Heart right ventricle (tissue), 16 donors: ENCODE results near the gene PYM1. TPM values are rescaled to one million over a fixed set of nuclear protein-coding genes. Genes with fewer than 3 reads are reported as not detected.

ENCODE experiments used
- ATAC-seq, 8 donors: fragments of 200-7000 bp; cut with Tn5 transposase; one replicate each; pipeline ENCODE4 v1.9.1; 2020; ENCODE audit warnings: mild to moderate bottlenecking in 8 of 8, moderate library complexity in 8 of 8, moderate number of reproducible peaks in 1 of 8
- DNase-seq, 2 donors: peaks; one replicate each; pipeline ENCODE4 v3.0.0-alpha.2; 2020
- H3K27ac ChIP-seq, 10 donors: fragments of 200-600 bp; sonication (generic) in 2 of 10; one replicate each; pipeline versions ENCODE4 v1.5.0 to v1.8.0; 2020 to 2022; ENCODE audit warnings: mild to moderate bottlenecking in 3 of 10
- H3K27me3 ChIP-seq, 7 donors: fragments of 200-600 bp; one replicate each; pipeline ENCODE4 v1.8.0; 2021 to 2022; ENCODE audit warnings: mild to moderate bottlenecking in 2 of 7
- H3K36me3 ChIP-seq, 9 donors: fragments of 200-600 bp; sonication (generic) in 1 of 9; one replicate each; pipeline versions ENCODE4 v1.5.0 to v1.8.0; 2020 to 2022; ENCODE audit warnings: mild to moderate bottlenecking in 2 of 9
- H3K4me1 ChIP-seq, 9 donors: fragments of 200-600 bp; sonication (generic) in 1 of 9; one replicate each; pipeline versions ENCODE4 v1.5.0 to v1.8.0; 2020 to 2022; ENCODE audit warnings: mild to moderate bottlenecking in 4 of 9
- H3K4me3 ChIP-seq, 10 donors: fragments of 200-600 bp; sonication (generic) in 2 of 10; one replicate each; pipeline versions ENCODE4 v1.5.0 to v1.8.0; 2020 to 2022; ENCODE audit warnings: mild to moderate bottlenecking in 7 of 10, moderate library complexity in 2 of 10
- H3K9me3 ChIP-seq, 11 donors: fragments of 200-600 bp in 10 of 11; sonication (generic) in 2 of 11; one replicate each; pipeline versions ENCODE4 v1.5.0 to v1.8.0; 2013 to 2022; ENCODE audit warnings: mild to moderate bottlenecking in 2 of 11, control low read depth in 1 of 11, moderate library complexity in 1 of 11
- CTCF ChIP-seq, 9 donors: fragments of 200-600 bp; sonication (generic) in 2 of 9; IDR thresholded peaks; one replicate each; pipeline versions ENCODE4 v1.5.0 to v1.8.0; 2021 to 2022; ENCODE audit warnings: antibody characterized with exemption in 9 of 9, mild to moderate bottlenecking in 5 of 9, moderate library complexity in 1 of 9
- WGBS, 2 donors: extraction: QIAGEN DNeasy Blood & Tissue Kit; methylation state at CpG; one replicate each; pipeline ENCODE4 v1.1.7; 2013; ENCODE audit warnings: inconsistent platforms in 1 of 2; 5-methylcytosine and 5-hydroxymethylcytosine counted together
- intact Hi-C, 10 donors: fragments of 100-400 bp; cut with DNase I; formaldehyde crosslinking; loops; one replicate each; pipeline versions ENCODE4 v1.11.1 to v1.14.2; 2022
- long read RNA-seq, 3 donors: library from polyadenylated mRNA; unstranded; transcript quantifications; one replicate each; pipeline ENCODE4 v2.0.0, GENCODE V29; 2020 to 2021
- polyA plus RNA-seq, 2 donors: library from polyadenylated mRNA; stranded (reverse); fragments of 200-250 nt; gene quantifications; one replicate each; pipeline ENCODE4 v1.2.3, GENCODE V29; 2013
- total RNA-seq, 10 donors: library from RNA; stranded (reverse); fragmentation: NEBNext Ultra II Directional in 3 of 10; extraction: Animal tissue kit (Norgen Biotek cat#: 25700) in 3 of 10; gene quantifications; one replicate each; pipeline versions ENCODE4 v1.2.1 to v1.2.4, GENCODE V29; 2021 to 2023
- donor health status: Arrhythmogenic right ventricular cardiomyopathy.
- donor health status: ischemic (EF 13 %, LVEDD 7.1; RV severe dilation, severe dysfunction).
- donor health status: healthy with polysubstance abuse.
- donor health status: DM: no; HTN: yes; CAD: no.
- donor health status: DM: no; HTN: no; CAD: no.
- donor health status: ischemic (EF 25% LVEDD 6.9; RV normal size, moderate dysfunction).
- donor health status: ischemic (EF 25% LVEDD 5.7; RV mildly dilated, moderate dysfunction).
- donor health status: healthy.
- donor health status: DM: yes; HTN: yes; CAD: no.
- donor health status: Ischemic cardiomyopathy.
- donor health status: ischemic (EF 35%, LVEDD 5.7; RV mildly dilated, moderate dysfunction).
- donor health status: nonischemic (EF 11% LVEDD 7.7; RV severe dilation, severe dysfunction).
- donor health status: DM: yes; HTN: yes; CAD: no.
- donor health status: PGD.
- donor health status: ischemic (EF 29% LVEDD 5.4; RV normal size, mild dysfunction).
- donor health status: nonischemic (EF 23%, LVEDD 6.1; RV moderate dilation, normal function).

Gene PYM1
- total RNA-seq = 10 to 100 TPM; 10.9 to 19.6 (median 16.7) TPM
- polyA plus RNA-seq = 10 to 100 TPM; 20.4 to 48.6 TPM
- long read RNA-seq, donor 1, transcript PYM1-203 (3 exons, 1,226 nt) = major isoform, 7 of 18 reads
- long read RNA-seq, donor 1, partial matches to known transcripts = 1 of 18 reads
- long read RNA-seq, donor 1, other reads (novel, unspliced or antisense) = 5 of 18 reads
- long read RNA-seq, donor 2, partial matches to known transcripts = 3 of 8 reads
- long read RNA-seq, donor 2, other reads (novel, unspliced or antisense) = 1 of 8 reads
- long read RNA-seq, donor 3, transcript PYM1-203 (3 exons, 1,226 nt) = major isoform, 6 of 10 reads
- long read RNA-seq, donor 3, partial matches to known transcripts = 0 of 10 reads
- long read RNA-seq, donor 3, other reads (novel, unspliced or antisense) = 1 of 10 reads

- ATAC-seq (peak; percentile 64 to 83 (median 68)), DNase-seq (peak; percentile 74 to 85)
- WGBS, 2 donors = 7 to 8% methylated on average over 49 of the region's 49 CpGs
- no peaks in the 10 kb centered on the region for H3K27me3 ChIP-seq
- peak within 1 kb of the TSS; percentile 69 to 100 (median 85) for H3K4me3 ChIP-seq
- peak in 2 of 9 donors; percentile 10 to 14 for TF ChIP-seq CTCF (IDR thresholded peaks at IDR 0.05)
- peak within 1 kb of the TSS; percentile 88 to 99 (median 96) for H3K27ac ChIP-seq
- H3K36me3 ChIP-seq = peaks cover 0 to 19% (median 0%) of the 10 kb centered on the region in 9 donors
- intact Hi-C loops = loop anchor here in 7 of 10 donors (1.0 to 5.0 kb wide), 11 partner anchors 44 to 114 kb away; partner anchors contain the start of genes DNAJC14 (in 5 of the 7), RPS26 (in 2 of the 7) and RAB5B (in 1 of the 7)
- peaks cover 4 to 60% (median 37%) of the 10 kb centered on the region in 9 donors for H3K4me1 ChIP-seq
- H3K9me3 ChIP-seq = no peaks in the 10 kb centered on the region
Observed at GRCh38 chr12:55927588-55928502, at the start of gene PYM1. Gene PYM1 (minus strand): TSS chr12:55927894. CDS start chr12:55927761, 133 bp downstream.

DNA sequence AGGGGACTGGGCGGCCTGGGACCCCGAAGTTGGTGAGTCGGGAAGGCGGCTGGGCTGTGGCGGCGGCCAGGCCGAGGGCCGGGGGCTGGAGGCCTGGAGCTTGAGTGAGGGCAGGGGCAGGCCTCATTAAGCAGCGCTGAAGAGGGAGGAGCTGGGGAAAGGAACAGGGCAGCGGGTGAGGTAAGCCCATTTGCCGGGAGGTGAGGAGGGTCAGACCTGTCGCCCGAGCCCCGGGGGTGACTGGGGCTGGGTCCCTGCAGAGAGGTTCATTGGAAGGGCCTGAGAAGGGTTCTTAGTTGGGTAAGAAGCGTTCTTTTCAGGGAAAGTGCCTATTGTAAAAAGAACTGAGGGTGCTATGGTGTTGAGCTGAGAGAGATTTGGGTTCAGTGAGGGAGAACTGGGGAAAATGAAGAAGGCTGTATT is 46.6 kb upstream of the PYM1 start:
- no peaks in the 10 kb centered on the region for H3K9me3 ChIP-seq
- no peaks in the 10 kb centered on the region for H3K27me3 ChIP-seq
- H3K4me1 ChIP-seq = peaks cover 2 to 51% (median 42%) of the 10 kb centered on the region in 9 donors
- H3K36me3 ChIP-seq = peaks cover 0 to 40% (median 0%) of the 10 kb centered on the region in 9 donors
- H3K27ac ChIP-seq = peak overlapping the region; percentile 94 to 99 (median 96)
- ATAC-seq (peak; percentile 23 to 68 (median 38)), DNase-seq (no peak)
- intact Hi-C loops = loop anchor here in 1 of 10 donors (5.0 kb wide), 1 partner anchor 47 kb away; the partner anchor contains the start of gene PYM1
- H3K4me3 ChIP-seq = peak overlapping the region; percentile 79 to 100 (median 96)
- WGBS, 2 donors = 0% methylated on average over 15 of the region's 15 CpGs
- no peak for TF ChIP-seq CTCF (IDR thresholded peaks at IDR 0.05)

DNA sequence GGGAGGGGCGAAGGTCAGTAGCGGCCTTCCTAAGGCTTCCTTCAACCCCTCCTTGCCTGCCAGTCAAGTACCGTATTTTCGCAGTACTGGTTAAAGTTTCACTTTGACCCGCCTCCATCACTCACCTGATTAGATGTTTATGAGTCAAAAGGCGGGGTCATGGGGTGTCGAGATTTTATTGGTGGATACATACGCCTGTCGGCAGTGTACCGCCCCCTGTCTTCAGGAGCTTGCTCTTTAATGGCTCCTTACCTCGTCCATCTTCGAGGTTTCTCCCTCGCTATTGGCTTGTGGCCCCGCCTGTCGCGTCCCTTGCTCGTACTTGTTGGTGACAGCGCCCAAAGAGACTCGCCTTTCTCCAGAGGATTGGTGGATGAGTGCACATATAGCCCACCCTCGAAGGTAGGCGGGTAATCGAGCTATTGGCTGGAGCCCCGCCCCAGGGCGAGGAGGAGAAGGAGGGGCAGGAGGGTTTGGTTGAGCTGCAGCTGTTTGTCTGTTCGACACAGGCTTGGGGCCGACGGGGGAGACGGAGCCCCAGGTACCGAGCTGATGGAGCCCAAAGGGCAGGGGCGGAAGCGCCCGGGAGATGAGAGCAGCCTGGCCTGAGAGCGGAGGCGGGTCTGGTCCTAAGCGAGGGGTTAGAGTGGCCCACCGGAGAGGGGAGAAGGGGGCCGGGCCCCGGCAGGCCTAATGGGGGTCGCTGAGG is 46.1 kb upstream of the PYM1 start, which contains the start of gene RAB5B:
Gene RAB5B, plus strand, starts transcription at position 480 of the 709 bp plus-strand sequence. CDS start 12,883 bp downstream, outside the sequence.
- DNase-seq (peak; percentile 97 to 100), ATAC-seq (peak; percentile 92 to 96 (median 94))
- intact Hi-C loops = loop anchor here in 3 of 10 donors (1.0 to 5.0 kb wide), 3 partner anchors 46 to 47 kb away; partner anchors contain the start of gene PYM1 (in 3 of the 3)
- TF ChIP-seq CTCF (IDR thresholded peaks at IDR 0.05) = peak in 5 of 9 donors; percentile 11 to 69 (median 30)
- WGBS, 2 donors = 0 to 1% methylated on average over 39 of the region's 39 CpGs
- H3K4me1 ChIP-seq = peaks cover 2 to 49% (median 42%) of the 10 kb centered on the region in 9 donors
- H3K27me3 ChIP-seq = no peaks in the 10 kb centered on the region
- H3K9me3 ChIP-seq = no peaks in the 10 kb centered on the region
- H3K27ac ChIP-seq = peak within 1 kb of the TSS; percentile 94 to 99 (median 96)
- peaks cover 0 to 40% (median 0%) of the 10 kb centered on the region in 9 donors for H3K36me3 ChIP-seq
- H3K4me3 ChIP-seq = peak within 1 kb of the TSS; percentile 79 to 100 (median 96)
